GM12878 (cell line): ENCODE results near the gene SDCCAG8. TPM values are rescaled to one million over a fixed set of nuclear protein-coding genes. Genes with fewer than 3 reads are reported as not detected.

Source experiments
- ATAC-seq: fragments of 200-7000 bp; cut with Tn5 transposase; 3 replicates; pipeline ENCODE4 v1.9.1; 2020; ENCODE audit warnings: mild to moderate bottlenecking, moderate library complexity
- BruUV-seq: library from RNA; stranded (reverse); fragments of 400-500 nt; replicated peaks from 2 replicates; lab custom pipeline; 2021; lab: Mats Ljungman, UMichigan
- CTCF ChIA-PET: fragments of 300-600 bp; sonication (Branson Sonifier 250); formaldehyde crosslinking; extraction: SDS; loops from one replicate; lab custom pipeline; 2021; ENCODE audit warnings: inconsistent platforms; lab: Yijun Ruan, JAX
- POLR2A ChIA-PET: fragments of 350-600 bp; formaldehyde crosslinking; extraction: SDS; loops from one replicate; lab custom pipeline; 2021; ENCODE audit warnings: inconsistent platforms; lab: Charles Lee
- RAD21 ChIA-PET: fragments of 300-600 bp; sonication (Branson Sonifier 250); formaldehyde crosslinking; loops from one replicate; lab custom pipeline; 2023; ENCODE audit warnings: antibody characterized with exemption; ENCODE audit not compliant: unreplicated experiment; lab: Charles Lee
- SMC1A ChIA-PET: fragments of 300-600 bp; sonication (Branson Sonifier 250); formaldehyde crosslinking; loops from one replicate; lab custom pipeline; 2023; ENCODE audit not compliant: unreplicated experiment, uncharacterized antibody; lab: Charles Lee
- DNase-seq: peaks from one replicate; pipeline ENCODE4 v3.0.0-alpha.2; 2011; ENCODE audit warnings: low read depth, low spot score
- FAIRE-seq: peaks from 3 replicates; lab custom pipeline; 2011; peaks lifted over from hg19 to GRCh38; lab: Jason Lieb, UNC
- H2AFZ ChIP-seq: 2 replicates; pipeline ENCODE4 v1.6.0; 2011; ENCODE audit warnings: low read depth, low read length, control low read depth; ENCODE audit not compliant: control insufficient read depth
- H3K27ac ChIP-seq: 2 replicates; pipeline ENCODE4 v1.5.1; 2011; ENCODE audit warnings: control low read depth; ENCODE audit not compliant: control insufficient read depth, insufficient read depth
- H3K27me3 ChIP-seq, 2 experiments: replicated peaks in 1 of 2; 2 replicates each; pipeline versions ENCODE4 v1.6.0 to v1.6.1; 2011; ENCODE audit warnings: low read length in 1 of 2; ENCODE audit not compliant: control insufficient read depth in 2 of 2, insufficient read depth in 2 of 2
- H3K36me3 ChIP-seq, 2 experiments: 2 replicates each; pipeline ENCODE4 v1.5.1; 2011; ENCODE audit warnings: low read length in 1 of 2; ENCODE audit not compliant: control insufficient read depth in 2 of 2, insufficient read depth in 2 of 2
- H3K4me1 ChIP-seq: 2 replicates; pipeline ENCODE4 v1.6.1; 2011; ENCODE audit warnings: mild to moderate bottlenecking, low read length, moderate library complexity, mixed read lengths; ENCODE audit not compliant: control insufficient read depth, insufficient read depth
- H3K4me2 ChIP-seq: 2 replicates; pipeline ENCODE4 v1.6.0; 2011; ENCODE audit warnings: control low read depth; ENCODE audit not compliant: control insufficient read depth, insufficient read depth
- H3K4me3 ChIP-seq: fragments of 200-600 bp; sonication (generic); 2 replicates; pipeline ENCODE4 v1.5.1; 2016
- H3K79me2 ChIP-seq: 2 replicates; pipeline ENCODE4 v1.6.0; 2011; ENCODE audit warnings: low read length; ENCODE audit not compliant: control insufficient read depth, insufficient read depth
- H3K9ac ChIP-seq: 2 replicates; pipeline ENCODE4 v1.8.0; 2011; ENCODE audit warnings: low read length, control low read depth, mixed read lengths; ENCODE audit not compliant: control insufficient read depth, insufficient read depth
- H3K9me3 ChIP-seq: replicated peaks from 3 replicates; pipeline ENCODE4 v1.5.1; 2011; ENCODE audit warnings: mild to moderate bottlenecking, low read length; ENCODE audit not compliant: control insufficient read depth, insufficient read depth
- H4K20me1 ChIP-seq: 2 replicates; pipeline ENCODE4 v1.6.0; 2011; ENCODE audit not compliant: control insufficient read depth, insufficient read depth
- BCL3 ChIP-seq: IDR thresholded peaks from 2 replicates; pipeline ENCODE4 v1.6.1; 2011; ENCODE audit warnings: borderline replicate concordance, low read depth, mild to moderate bottlenecking, moderate library complexity, low read length; ENCODE audit not compliant: insufficient read depth, poor library complexity, severe bottlenecking
- CEBPB ChIP-seq, 2 experiments: fragments of 150-350 bp in 1 of 2; IDR thresholded peaks; 2 replicates each; pipeline ENCODE4 v1.6.1; 2012 to 2014; ENCODE audit warnings: low read depth in 2 of 2, low read length in 2 of 2, borderline replicate concordance in 1 of 2, inconsistent platforms in 1 of 2
- EZH2 ChIP-seq: IDR thresholded peaks from 2 replicates; pipeline ENCODE4 v1.6.1; 2012; ENCODE audit warnings: low read depth, mild to moderate bottlenecking, control low read depth, inconsistent platforms, low read length, borderline replicate concordance; ENCODE audit not compliant: control insufficient read depth
- MTA2 ChIP-seq: fragments of 450-650 bp; IDR thresholded peaks from 2 replicates; pipeline ENCODE4 v1.6.1; 2016; ENCODE audit warnings: low read depth, mild to moderate bottlenecking, moderate library complexity
- NFXL1 ChIP-seq: fragments of 450-650 bp; IDR thresholded peaks from 2 replicates; pipeline ENCODE4 v1.6.1; 2017; ENCODE audit warnings: antibody characterized with exemption, mild to moderate bottlenecking, borderline replicate concordance
- NFYB ChIP-seq: IDR thresholded peaks from 2 replicates; pipeline ENCODE4 v1.6.1; 2011; ENCODE audit warnings: low read depth, mild to moderate bottlenecking, low read length, improper control_type of control experiment, moderate library complexity; ENCODE audit not compliant: insufficient read depth
- TCF12 ChIP-seq: IDR thresholded peaks from 2 replicates; pipeline ENCODE4 v1.6.1; 2011; ENCODE audit warnings: low read depth, mild to moderate bottlenecking, low read length
- ZNF207 ChIP-seq: fragments of 450-650 bp; IDR thresholded peaks from 2 replicates; pipeline ENCODE4 v1.6.1; 2014; ENCODE audit warnings: antibody characterized with exemption, mild to moderate bottlenecking, borderline replicate concordance
- WGBS: methylation state at CpG from one replicate; pipeline ENCODE4 v1.1.6; 2016; ENCODE audit warnings: low lambda C conversion rate; ENCODE audit not compliant: insufficient replicate concordance, insufficient coverage; ENCODE audit errors: missing lambda C conversion rate; 5-methylcytosine and 5-hydroxymethylcytosine counted together
- in situ Hi-C: fragments of 300-500 bp; cut with MboI; formaldehyde crosslinking; loops from 9 replicates; pipeline ENCODE4 v1.14.3; 2018; ENCODE audit warnings: mixed read lengths
- intact Hi-C: fragments of 100-400 bp; cut with micrococcal nuclease; formaldehyde crosslinking; loops from one replicate; pipeline ENCODE4 v1.14.2; 2022; ENCODE audit not compliant: unreplicated experiment
- polyA plus RNA-seq, 11 experiments: library from polyadenylated mRNA; depleted of rRNA in 4 of 11; unstranded in 6 of 11; stranded (reverse) in 5 of 11; fragments of >200 nt; fragmentation: Nextera tagmentation in 4 of 11; fragmentation: Illumina TruSeq in 1 of 11; extraction: Ambion mirVana in 4 of 11; extraction: Trizol in 1 of 11; gene quantifications; 1 replicate in 1 of 11; 2 replicates in 10 of 11; pipeline versions ENCODE4 v1.2.1 to v1.2.3, GENCODE V29; 2011 to 2016; ENCODE audit warnings: inconsistent platforms in 2 of 11, missing spikeins in 2 of 11, low read depth in 1 of 11
- total RNA-seq, 4 experiments: library from RNA; depleted of rRNA in 3 of 4; stranded (reverse); fragments of >200 nt in 3 of 4; fragmentation: Illumina TruSeq in 1 of 4; extraction: Trizol in 1 of 4; gene quantifications; 2 replicates each; pipeline versions ENCODE4 v1.2.1 to v1.2.3, GENCODE V29; 2013 to 2021

The SDCCAG8 gene
- total and polyA plus RNA-seq, 10 of the 15 experiments (the other 5 are each of a cell fraction or from before 2014, with no cell fraction given): 15.0 to 25.6 (median 20.6) TPM

- Histone ChIP-seq H3K9ac (no peak overlapping the region), H3K27me3 (no peaks in the 10 kb centered on the region), H2AFZ (no peak overlapping the region), H3K79me2 (no peaks in the 10 kb centered on the region), H3K9me3 (no peaks in the 10 kb centered on the region), H3K4me1 (peaks cover 32% of the 10 kb centered on the region), H3K36me3 (peaks cover 0 to 9% of the 10 kb centered on the region in 2 experiments; a peak in 1 of 4 replicates), H3K27ac (peak overlapping the region; percentile 34; the same call in 1 of the 2 replicates), H3K4me3 (peak overlapping the region; percentile 22; the same call in 1 of the 2 replicates), H4K20me1 (no peaks in the 10 kb centered on the region), H3K4me2 (peak overlapping the region; percentile 59)
- TF ChIP-seq ZNF207: no peak
- ChIA-PET CTCF (no interaction called here), SMC1A (no interaction called here), POLR2A (interaction anchor here (3.5 kb wide), 1 partner anchor 61 kb away, joined by 30 read pairs; the partner anchor contains the start of genes CEP170 and SDCCAG8), RAD21 (no interaction called here)
- FAIRE-seq: no peak
- in situ Hi-C loops (loop anchor here (25.0 kb wide), 1 partner anchor 529 kb away; no protein-coding TSS in a partner anchor), intact Hi-C loops (loop anchor here (2.0 kb wide), 1 partner anchor 61 kb away; the partner anchor contains the start of gene CEP170)
- no peak for DNase-seq
- ATAC-seq: no peak
- no TSS peak for BruUV-seq
These were observed 60.1 kb downstream of the SDCCAG8 start for GRCh38 chr1:243315893-243316292.

GRCh38 chr1:243316366-243316989 is 60.6 kb downstream of the SDCCAG8 start:
- CTCF ChIA-PET: no interaction called here
- H3K27ac ChIP-seq: peak overlapping the region; percentile 34; the same call in 1 of the 2 replicates
- no peaks in the 10 kb centered on the region for H3K79me2 ChIP-seq
- no peak overlapping the region for H3K9ac ChIP-seq
- H3K9me3 ChIP-seq: no peaks in the 10 kb centered on the region
- H4K20me1 ChIP-seq: no peaks in the 10 kb centered on the region
- DNase-seq (no peak), FAIRE-seq (no peak), ATAC-seq (no peak)
- intact Hi-C loops: no loop called here
- no TSS peak for BruUV-seq
- peaks cover 0 to 9% of the 10 kb centered on the region in 2 experiments; a peak in 1 of 4 replicates for H3K36me3 ChIP-seq
- 91% methylated on average over 12 of the region's 12 CpGs for WGBS
- RAD21 ChIA-PET: no interaction called here
- H2AFZ ChIP-seq: no peak overlapping the region
- POLR2A ChIA-PET: no interaction called here
- in situ Hi-C loops: loop anchor here (25.0 kb wide), 1 partner anchor 529 kb away; no protein-coding TSS in a partner anchor
- no peak overlapping the region; the same call in 1 of the 2 replicates for H3K4me2 ChIP-seq
- H3K4me3 ChIP-seq: no peak overlapping the region
- H3K4me1 ChIP-seq: peaks cover 32% of the 10 kb centered on the region
- no peaks in the 10 kb centered on the region for H3K27me3 ChIP-seq
- SMC1A ChIA-PET: no interaction called here
- no peak for TF ChIP-seq TCF12
- no peak for TF ChIP-seq BCL3
- no peak for TF ChIP-seq NFXL1
- TF ChIP-seq CEBPB (IDR thresholded peaks at IDR 0.05; ENCODE audit: borderline replicate concordance in 1 of 2, low read depth in 2 of 2, low read length in 2 of 2): no peak
- no peak for TF ChIP-seq EZH2
- no peak for TF ChIP-seq MTA2
- no peak for TF ChIP-seq NFYB
- TF ChIP-seq, all 136 proteins: peak for 0
